Caco-2 (cell line): ENCODE measurements around the gene DGKI. TPM values are rescaled to one million over a fixed set of nuclear protein-coding genes. Genes with fewer than 3 reads are reported as not detected.

Source experiments
- BruUV-seq: library from RNA; stranded (reverse); fragments of 400-500 nt; replicated peaks from 2 replicates; lab custom pipeline; 2021; lab: Mats Ljungman, UMichigan
- CTCF ChIA-PET: fragments of 300-600 bp; sonication (Branson Sonifier 250); formaldehyde crosslinking; loops from one replicate; lab custom pipeline; 2022; ENCODE audit warnings: antibody characterized with exemption; lab: Charles Lee
- POLR2A ChIA-PET: fragments of 300-600 bp; sonication (Branson Sonifier 250); formaldehyde crosslinking; loops from one replicate; lab custom pipeline; 2022; ENCODE audit warnings: antibody characterized with exemption; lab: Charles Lee
- DNase-seq, 2 experiments: peaks; one replicate each; pipeline versions ENCODE4 v3.0.0 to v3.0.0-alpha.2; 2020 to 2022
- H3K27me3 ChIP-seq: replicated peaks from 2 replicates; pipeline ENCODE4 v1.6.0; 2011; ENCODE audit warnings: low read length; ENCODE audit not compliant: control insufficient read depth, insufficient read depth
- H3K36me3 ChIP-seq: 2 replicates; pipeline ENCODE4 v1.5.1; 2011; ENCODE audit warnings: low read length; ENCODE audit not compliant: control insufficient read depth, insufficient read depth
- H3K4me1 ChIP-seq: fragments of 250-450 bp; sonication (Bioruptor Pico); 2 replicates; pipeline ENCODE4 v1.5.1; 2020; ENCODE audit warnings: mild to moderate bottlenecking
- H3K4me3 ChIP-seq: 2 replicates; pipeline ENCODE4 v1.5.1; 2011; ENCODE audit warnings: low read depth, mild to moderate bottlenecking, control low read depth, low read length
- H3K9me3 ChIP-seq: fragments of 250-450 bp; sonication (Bioruptor Pico); 2 replicates; pipeline ENCODE4 v1.5.1; 2020; ENCODE audit warnings: mild to moderate bottlenecking, moderate library complexity
- H3K27ac Mint-ChIP-seq: one replicate; pipeline ENCODE4 v1.8.0; 2022; ENCODE audit warnings: mixed read lengths; ENCODE audit not compliant: unreplicated experiment
- H3K27me3 Mint-ChIP-seq: one replicate; pipeline ENCODE4 v1.8.0; 2022; ENCODE audit warnings: mixed read lengths; ENCODE audit not compliant: insufficient read depth, unreplicated experiment
- H3K36me3 Mint-ChIP-seq: one replicate; pipeline ENCODE4 v1.8.0; 2022; ENCODE audit warnings: mild to moderate bottlenecking, mixed read lengths; ENCODE audit not compliant: insufficient read depth, unreplicated experiment
- H3K4me1 Mint-ChIP-seq: one replicate; pipeline ENCODE4 v1.8.0; 2022; ENCODE audit warnings: low read depth, mixed read lengths; ENCODE audit not compliant: unreplicated experiment
- H3K4me3 Mint-ChIP-seq: one replicate; pipeline ENCODE4 v1.8.0; 2022; ENCODE audit warnings: mild to moderate bottlenecking, moderate library complexity, mixed read lengths; ENCODE audit not compliant: unreplicated experiment
- H3K9me3 Mint-ChIP-seq: one replicate; pipeline ENCODE4 v1.8.0; 2022; ENCODE audit warnings: mixed read lengths; ENCODE audit not compliant: unreplicated experiment
- intact Hi-C: fragments of 100-400 bp; cut with micrococcal nuclease; formaldehyde crosslinking; loops from one replicate; pipeline ENCODE4 v1.10.0; 2022; ENCODE audit not compliant: unreplicated experiment
- total RNA-seq: library from RNA; stranded (reverse); gene quantifications from 2 replicates; pipeline ENCODE4 v1.2.3, GENCODE V29; 2022
- TF ChIP-seq, protein P1 (sequence below), 2 experiments: fragments of 200-600 bp in 1 of 2; IDR thresholded peaks; 1 replicate in 1 of 2; 2 replicates in 1 of 2; pipeline versions ENCODE4 v1.5.1 to v1.8.0; 2011 to 2022; ENCODE audit warnings: antibody characterized with exemption in 1 of 2, control low read depth in 1 of 2, inconsistent platforms in 1 of 2, low read depth in 1 of 2, low read length in 1 of 2, mild to moderate bottlenecking in 1 of 2, moderate library complexity in 1 of 2; ENCODE audit not compliant: insufficient read depth in 1 of 2, severe bottlenecking in 1 of 2, unreplicated experiment in 1 of 2

DGKI gene
- total RNA-seq, 1 experiment from 2014 or later, result 0.84 TPM

- TF ChIP-seq, protein P1, sequence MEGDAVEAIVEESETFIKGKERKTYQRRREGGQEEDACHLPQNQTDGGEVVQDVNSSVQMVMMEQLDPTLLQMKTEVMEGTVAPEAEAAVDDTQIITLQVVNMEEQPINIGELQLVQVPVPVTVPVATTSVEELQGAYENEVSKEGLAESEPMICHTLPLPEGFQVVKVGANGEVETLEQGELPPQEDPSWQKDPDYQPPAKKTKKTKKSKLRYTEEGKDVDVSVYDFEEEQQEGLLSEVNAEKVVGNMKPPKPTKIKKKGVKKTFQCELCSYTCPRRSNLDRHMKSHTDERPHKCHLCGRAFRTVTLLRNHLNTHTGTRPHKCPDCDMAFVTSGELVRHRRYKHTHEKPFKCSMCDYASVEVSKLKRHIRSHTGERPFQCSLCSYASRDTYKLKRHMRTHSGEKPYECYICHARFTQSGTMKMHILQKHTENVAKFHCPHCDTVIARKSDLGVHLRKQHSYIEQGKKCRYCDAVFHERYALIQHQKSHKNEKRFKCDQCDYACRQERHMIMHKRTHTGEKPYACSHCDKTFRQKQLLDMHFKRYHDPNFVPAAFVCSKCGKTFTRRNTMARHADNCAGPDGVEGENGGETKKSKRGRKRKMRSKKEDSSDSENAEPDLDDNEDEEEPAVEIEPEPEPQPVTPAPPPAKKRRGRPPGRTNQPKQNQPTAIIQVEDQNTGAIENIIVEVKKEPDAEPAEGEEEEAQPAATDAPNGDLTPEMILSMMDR (IDR thresholded peaks at IDR 0.05; ENCODE audit: insufficient read depth in 1 of 2, low read depth in 1 of 2, low read length in 1 of 2, severe bottlenecking in 1 of 2, unreplicated experiment in 1 of 2), result no peak
- H3K27me3 ChIP-seq, result no peaks in the 10 kb centered on the region
- H3K4me1 ChIP-seq, result no peaks in the 10 kb centered on the region
- POLR2A ChIA-PET, result no interaction called here
- H3K4me3 ChIP-seq, result no peak overlapping the region
- intact Hi-C loops, result no loop called here
- Mint-ChIP-seq H3K27me3 (peaks cover 23% of the 10 kb centered on the region), H3K4me1 (no peaks in the 10 kb centered on the region), H3K9me3 (no peaks in the 10 kb centered on the region), H3K36me3 (no peaks in the 10 kb centered on the region), H3K27ac (no peak overlapping the region), H3K4me3 (no peak overlapping the region)
- H3K9me3 ChIP-seq, result 0 out of 2 replicates have a peak, but pooled peaks cover 3% of the 10 kb centered on the region
- H3K36me3 ChIP-seq, result no peaks in the 10 kb centered on the region
- no TSS peak for BruUV-seq
- no peak for DNase-seq
- CTCF ChIA-PET, result no interaction called here
Observed at GRCh38 chr7:137742051-137742450, 104.7 kb downstream of the DGKI start.

- H3K9me3 ChIP-seq, result 0 out of 2 replicates have a peak, but pooled peaks cover 3% of the 10 kb centered on the region
- H3K4me1 ChIP-seq, result no peaks in the 10 kb centered on the region
- peaks cover 23% of the 10 kb centered on the region for H3K27me3 Mint-ChIP-seq
- no peaks in the 10 kb centered on the region for H3K36me3 ChIP-seq
- no peak overlapping the region for H3K4me3 ChIP-seq
- H3K27me3 ChIP-seq, result no peaks in the 10 kb centered on the region
- BruUV-seq, result no TSS peak
- intact Hi-C loops, result no loop called here
- ChIA-PET POLR2A (no interaction called here), CTCF (no interaction called here)
- no peaks in the 10 kb centered on the region for H3K36me3 Mint-ChIP-seq
- no peak for DNase-seq
- TF ChIP-seq, protein P1 (IDR thresholded peaks at IDR 0.05; ENCODE audit: insufficient read depth in 1 of 2, low read depth in 1 of 2, low read length in 1 of 2, severe bottlenecking in 1 of 2, unreplicated experiment in 1 of 2), result no peak
- H3K9me3 Mint-ChIP-seq, result no peaks in the 10 kb centered on the region
- no peaks in the 10 kb centered on the region for H3K4me1 Mint-ChIP-seq
- H3K4me3 Mint-ChIP-seq, result no peak overlapping the region
- no peak overlapping the region for H3K27ac Mint-ChIP-seq
Observed at GRCh38 chr7:137741443-137741842, 105.3 kb downstream of the DGKI start.

DNA sequence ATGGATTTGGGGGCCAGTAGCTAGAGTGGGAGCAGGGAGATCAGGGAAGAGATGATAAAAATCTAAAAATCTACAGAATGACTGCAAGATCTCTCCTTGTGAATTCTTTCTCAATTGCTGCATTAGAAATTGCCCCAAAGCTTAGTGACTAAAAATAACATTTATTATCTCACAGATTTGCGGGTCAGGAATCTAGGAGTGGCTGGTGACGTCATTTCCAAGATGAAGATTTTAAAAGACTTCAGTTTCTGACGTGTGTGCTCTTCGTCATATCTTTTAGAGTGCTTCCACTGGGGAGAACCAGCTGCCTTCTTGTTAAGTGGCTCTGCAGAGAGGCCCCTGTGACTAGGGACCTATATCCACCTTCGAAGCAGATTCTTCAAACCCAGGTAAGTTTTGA lies 112.6 kb downstream of the DGKI start:
- no peaks in the 10 kb centered on the region for H3K36me3 Mint-ChIP-seq
- TF ChIP-seq, protein P1 (IDR thresholded peaks at IDR 0.05; ENCODE audit: insufficient read depth in 1 of 2, low read depth in 1 of 2, low read length in 1 of 2, severe bottlenecking in 1 of 2, unreplicated experiment in 1 of 2), result no peak
- Histone ChIP-seq H3K36me3 (no peaks in the 10 kb centered on the region), H3K4me1 (no peaks in the 10 kb centered on the region), H3K27me3 (no peaks in the 10 kb centered on the region; the same call in 1 of the 2 replicates), H3K4me3 (no peak overlapping the region), H3K9me3 (no peaks in the 10 kb centered on the region)
- POLR2A ChIA-PET, result no interaction called here
- H3K4me1 Mint-ChIP-seq, result no peaks in the 10 kb centered on the region
- no peak for DNase-seq
- intact Hi-C loops, result no loop called here
- CTCF ChIA-PET, result no interaction called here
- no TSS peak for BruUV-seq
- no peaks in the 10 kb centered on the region for H3K9me3 Mint-ChIP-seq
- H3K27me3 Mint-ChIP-seq, result peaks cover 21% of the 10 kb centered on the region
- no peak overlapping the region for H3K27ac Mint-ChIP-seq
- H3K4me3 Mint-ChIP-seq, result no peak overlapping the region
